Measurements from ENCODE around the gene CSNK2A3. TPM values are rescaled to one million over a fixed set of nuclear protein-coding genes. Genes with fewer than 3 reads are reported as not detected.

The CSNK2A3 gene
- total and polyA plus RNA-seq, 10 of the 15 experiments (the other 5 are each of a cell fraction or from before 2014, with no cell fraction given), result 0.68 to 6.2 (median 1.4) TPM

DNA sequence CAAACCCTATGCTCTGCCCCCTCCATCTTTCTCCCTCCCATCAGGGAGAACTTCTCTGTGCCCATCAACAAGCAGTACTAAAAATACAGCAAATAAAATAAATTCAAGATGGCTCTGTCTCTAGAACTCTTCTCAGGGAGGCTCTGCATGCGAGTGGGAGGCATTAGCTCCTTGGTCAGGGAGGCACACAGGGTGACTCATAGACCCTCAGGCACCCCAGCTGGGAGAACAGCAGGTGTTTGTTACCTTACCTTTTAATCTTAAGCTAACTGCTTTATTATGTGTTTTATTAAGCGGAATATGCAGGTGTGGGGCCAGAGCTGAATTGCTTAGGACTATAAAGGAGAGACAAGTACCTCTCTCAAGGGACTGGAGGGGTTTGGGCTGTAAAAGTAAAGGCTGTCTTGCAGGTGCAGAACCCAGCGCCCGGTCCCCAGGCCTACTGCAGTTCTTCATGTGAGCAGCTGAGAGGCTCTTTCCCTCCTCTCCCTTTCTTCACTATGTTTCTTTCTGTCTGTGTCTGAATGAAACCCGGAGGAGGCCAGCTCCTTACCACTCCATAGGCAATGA is 20.8 kb downstream of the CSNK2A3 start:
- Histone ChIP-seq H4K20me1 (ENCODE audit: control insufficient read depth, insufficient read depth) (no peaks in the 10 kb centered on the region), H3K27me3 (replicated peaks in 1 of 2; ENCODE audit: control insufficient read depth in 2 of 2, insufficient read depth in 2 of 2, low read length in 1 of 2) (no peaks in the 10 kb centered on the region), H3K4me3 (no peak overlapping the region), H3K9ac (ENCODE audit: control insufficient read depth, insufficient read depth, low read length) (no peak overlapping the region), H3K4me2 (ENCODE audit: control insufficient read depth, insufficient read depth) (no peak overlapping the region), H3K36me3 (ENCODE audit: control insufficient read depth in 2 of 2, insufficient read depth in 2 of 2, low read length in 1 of 2) (peaks cover 0 to 2% of the 10 kb centered on the region in 2 experiments), H3K27ac (ENCODE audit: control insufficient read depth, insufficient read depth) (no peak overlapping the region), H3K4me1 (ENCODE audit: control insufficient read depth, insufficient read depth, low read length) (no peaks in the 10 kb centered on the region), H3K79me2 (ENCODE audit: control insufficient read depth, insufficient read depth, low read length) (no peaks in the 10 kb centered on the region), H2AFZ (ENCODE audit: control insufficient read depth, low read depth, low read length) (no peak overlapping the region), H3K9me3 (replicated peaks; ENCODE audit: control insufficient read depth, insufficient read depth, low read length) (no peaks in the 10 kb centered on the region)
- intact Hi-C loops (cut with micrococcal nuclease; ENCODE audit: unreplicated experiment), result no loop called here
- no peak for TF ChIP-seq NFYB (IDR thresholded peaks at IDR 0.05; ENCODE audit: insufficient read depth, low read depth, low read length)
- TF ChIP-seq, protein P1, sequence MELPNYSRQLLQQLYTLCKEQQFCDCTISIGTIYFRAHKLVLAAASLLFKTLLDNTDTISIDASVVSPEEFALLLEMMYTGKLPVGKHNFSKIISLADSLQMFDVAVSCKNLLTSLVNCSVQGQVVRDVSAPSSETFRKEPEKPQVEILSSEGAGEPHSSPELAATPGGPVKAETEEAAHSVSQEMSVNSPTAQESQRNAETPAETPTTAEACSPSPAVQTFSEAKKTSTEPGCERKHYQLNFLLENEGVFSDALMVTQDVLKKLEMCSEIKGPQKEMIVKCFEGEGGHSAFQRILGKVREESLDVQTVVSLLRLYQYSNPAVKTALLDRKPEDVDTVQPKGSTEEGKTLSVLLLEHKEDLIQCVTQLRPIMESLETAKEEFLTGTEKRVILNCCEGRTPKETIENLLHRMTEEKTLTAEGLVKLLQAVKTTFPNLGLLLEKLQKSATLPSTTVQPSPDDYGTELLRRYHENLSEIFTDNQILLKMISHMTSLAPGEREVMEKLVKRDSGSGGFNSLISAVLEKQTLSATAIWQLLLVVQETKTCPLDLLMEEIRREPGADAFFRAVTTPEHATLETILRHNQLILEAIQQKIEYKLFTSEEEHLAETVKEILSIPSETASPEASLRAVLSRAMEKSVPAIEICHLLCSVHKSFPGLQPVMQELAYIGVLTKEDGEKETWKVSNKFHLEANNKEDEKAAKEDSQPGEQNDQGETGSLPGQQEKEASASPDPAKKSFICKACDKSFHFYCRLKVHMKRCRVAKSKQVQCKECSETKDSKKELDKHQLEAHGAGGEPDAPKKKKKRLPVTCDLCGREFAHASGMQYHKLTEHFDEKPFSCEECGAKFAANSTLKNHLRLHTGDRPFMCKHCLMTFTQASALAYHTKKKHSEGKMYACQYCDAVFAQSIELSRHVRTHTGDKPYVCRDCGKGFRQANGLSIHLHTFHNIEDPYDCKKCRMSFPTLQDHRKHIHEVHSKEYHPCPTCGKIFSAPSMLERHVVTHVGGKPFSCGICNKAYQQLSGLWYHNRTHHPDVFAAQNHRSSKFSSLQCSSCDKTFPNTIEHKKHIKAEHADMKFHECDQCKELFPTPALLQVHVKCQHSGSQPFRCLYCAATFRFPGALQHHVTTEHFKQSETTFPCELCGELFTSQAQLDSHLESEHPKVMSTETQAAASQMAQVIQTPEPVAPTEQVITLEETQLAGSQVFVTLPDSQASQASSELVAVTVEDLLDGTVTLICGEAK (IDR thresholded peaks at IDR 0.05; ENCODE audit: borderline replicate concordance), result no peak
- 73% methylated on average over 5 of the region's 5 CpGs for WGBS (ENCODE audit: insufficient coverage, insufficient replicate concordance, low lambda C conversion rate, missing lambda C conversion rate)
- BruUV-seq (replicated peaks), result no TSS peak
- DNase-seq (ENCODE audit: low read depth, low spot score) (no peak), FAIRE-seq (no peak), ATAC-seq (no peak)
- ChIA-PET SMC1A (ENCODE audit: uncharacterized antibody, unreplicated experiment) (no interaction called here), CTCF (interaction anchor here (0.7 to 0.8 kb wide), 2 partner anchors 14 to 24 kb away, joined by 3 read pairs; no protein-coding TSS in a partner anchor), POLR2A (no interaction called here), RAD21 (ENCODE audit: unreplicated experiment) (no interaction called here)
- in situ Hi-C loops (cut with MboI), result no loop called here

Measured in GM12878 (cell line).